Inflammatory macrophage treated with lipopolysaccharide for 1 hour (primary cell): Measurements from ENCODE around the gene ITGB1BP2.
"Not testable (repeated sequence)": the region's sequence is repeated elsewhere in the genome, so short reads cannot be mapped to it uniquely, and the experiment has no call there.

Source experiments
- DNase-seq, 2 donors: peaks; one replicate each; pipeline ENCODE4 v3.0.0-alpha.2; 2020 to 2022

The ITGB1BP2 gene

GRCh38 chrX:71302461-71303213 is 1.1 kb downstream of the ITGB1BP2 start:
- DNase-seq: peak in 1 of 2 donors; percentile 18

- DNase-seq: no peak
Measured at GRCh38 chrX:71304561-71304960, 3.0 kb downstream of the ITGB1BP2 start.

- no peak for DNase-seq
Measured at GRCh38 chrX:71315917-71316316, 14.4 kb downstream of the ITGB1BP2 start.

GRCh38 chrX:71316959-71317358 is 15.4 kb downstream of the ITGB1BP2 start:
- DNase-seq: not testable (repeated sequence)

- peak; percentile 4 to 7 for DNase-seq
Measured at GRCh38 chrX:71320126-71320525, 18.6 kb downstream of the ITGB1BP2 start.

- no peak for DNase-seq
Measured at GRCh38 chrX:71321731-71322130, 20.2 kb downstream of the ITGB1BP2 start.

GRCh38 chrX:71324452-71324851 is 22.9 kb downstream of the ITGB1BP2 start:
- DNase-seq: not testable (repeated sequence)

- no peak for DNase-seq
Measured at GRCh38 chrX:71326394-71326793, 24.8 kb downstream of the ITGB1BP2 start.

- DNase-seq: not testable (repeated sequence)
Measured at GRCh38 chrX:71349151-71349665, 47.7 kb downstream of the ITGB1BP2 start.

- not testable (repeated sequence) for DNase-seq
Measured at GRCh38 chrX:71349867-71350266, 48.3 kb downstream of the ITGB1BP2 start.

GRCh38 chrX:71352439-71352838 is 50.9 kb downstream of the ITGB1BP2 start:
- not testable (repeated sequence) for DNase-seq
